Measurements from ENCODE around the gene KIF25.

GRCh38 chr6:168078943-168079405, 81.5 kb downstream of the KIF25 start, which contains the start of gene FRMD1:
- TF ChIP-seq MXI1 (conservative IDR thresholded peaks at IDR 0.05; ENCODE audit: poor library complexity, severe bottlenecking) (no peak), POLR2AphosphoS5 (IDR thresholded peaks at IDR 0.05) (no peak), TAF1 (IDR thresholded peaks at IDR 0.05; ENCODE audit: low read depth) (no peak), CTCF (IDR thresholded peaks at IDR 0.05; ENCODE audit: poor library complexity, severe bottlenecking) (no peak), RAD21 (conservative IDR thresholded peaks at IDR 0.05) (no peak)
